Adipocyte (in vitro differentiated cells): ENCODE data around the gene EID2B.

Experiments
- DNase-seq: peaks from one replicate; pipeline ENCODE4 v3.0.0-alpha.2; 2015; ENCODE audit warnings: low read depth
- H3K27me3 ChIP-seq: replicated peaks from 2 replicates; pipeline ENCODE4 v1.7.0; 2013; ENCODE audit warnings: mild to moderate bottlenecking, low read length, moderate library complexity; ENCODE audit not compliant: control insufficient read depth, insufficient read depth
- H3K36me3 ChIP-seq: 2 replicates; pipeline ENCODE4 v1.7.0; 2013; ENCODE audit warnings: low read length, mild to moderate bottlenecking, moderate library complexity; ENCODE audit not compliant: control insufficient read depth, insufficient read depth, severe bottlenecking
- H3K4me1 ChIP-seq: 2 replicates; pipeline ENCODE4 v1.7.0; 2013; ENCODE audit warnings: mild to moderate bottlenecking, low read length, moderate library complexity; ENCODE audit not compliant: control insufficient read depth, insufficient read depth
- H3K4me3 ChIP-seq: 2 replicates; pipeline ENCODE4 v1.7.0; 2013; ENCODE audit warnings: mild to moderate bottlenecking, low read length, moderate library complexity
- H3K9ac ChIP-seq: 2 replicates; pipeline ENCODE4 v1.7.0; 2013; ENCODE audit warnings: mild to moderate bottlenecking, low read length, moderate library complexity
- H3K9me3 ChIP-seq: 2 replicates; pipeline ENCODE4 v1.7.0; 2013; ENCODE audit warnings: mild to moderate bottlenecking, low read length, moderate library complexity; ENCODE audit not compliant: control insufficient read depth

Gene EID2B

GRCh38 chr19:39532233-39533002, at the start of gene EID2B:
TSS of gene EID2B (minus strand) at chr19:39532852. CDS start at chr19:39532802, 50 bp downstream.
- Histone ChIP-seq H3K9me3 (no peaks in the 10 kb centered on the region), H3K4me3 (peak within 1 kb of the TSS; percentile 96), H3K27me3 (no peaks in the 10 kb centered on the region), H3K9ac (peak within 1 kb of the TSS; percentile 94), H3K36me3 (no peaks in the 10 kb centered on the region), H3K4me1 (peaks cover 7% of the 10 kb centered on the region)
- DNase-seq, result peak; percentile 99

- Histone ChIP-seq H3K36me3 (no peaks in the 10 kb centered on the region), H3K27me3 (peaks cover 6% of the 10 kb centered on the region), H3K4me3 (no peak overlapping the region), H3K4me1 (no peaks in the 10 kb centered on the region), H3K9me3 (peaks cover 16% of the 10 kb centered on the region), H3K9ac (no peak overlapping the region)
- DNase-seq, result no peak
These were observed 49.8 kb upstream of the EID2B start for GRCh38 chr19:39582442-39582841.

GRCh38 chr19:39568604-39569003, 36.0 kb upstream of the EID2B start:
- Histone ChIP-seq H3K4me3 (no peak overlapping the region), H3K4me1 (no peaks in the 10 kb centered on the region), H3K27me3 (peaks cover 7% of the 10 kb centered on the region), H3K9me3 (no peaks in the 10 kb centered on the region), H3K9ac (no peak overlapping the region), H3K36me3 (no peaks in the 10 kb centered on the region)
- DNase-seq, result no peak

- no peak overlapping the region for H3K9ac ChIP-seq
- no peak overlapping the region for H3K4me3 ChIP-seq
- DNase-seq, result no peak
- H3K4me1 ChIP-seq, result no peaks in the 10 kb centered on the region
- no peaks in the 10 kb centered on the region for H3K36me3 ChIP-seq
- no peaks in the 10 kb centered on the region for H3K9me3 ChIP-seq
- H3K27me3 ChIP-seq, result peaks cover 7% of the 10 kb centered on the region
These were observed 33.4 kb upstream of the EID2B start for GRCh38 chr19:39566064-39566463.

- DNase-seq, result no peak
- Histone ChIP-seq H3K4me1 (no peaks in the 10 kb centered on the region), H3K36me3 (no peaks in the 10 kb centered on the region), H3K9ac (no peak overlapping the region), H3K27me3 (no peaks in the 10 kb centered on the region), H3K4me3 (no peak overlapping the region), H3K9me3 (no peaks in the 10 kb centered on the region)
These were observed 30.8 kb upstream of the EID2B start for GRCh38 chr19:39563408-39563807.

- no peak overlapping the region for H3K9ac ChIP-seq
- peaks cover 4% of the 10 kb centered on the region for H3K27me3 ChIP-seq
- no peak overlapping the region for H3K4me3 ChIP-seq
- H3K36me3 ChIP-seq, result no peaks in the 10 kb centered on the region
- no peak for DNase-seq
- H3K4me1 ChIP-seq, result no peaks in the 10 kb centered on the region
- no peaks in the 10 kb centered on the region for H3K9me3 ChIP-seq
These were observed 26.0 kb upstream of the EID2B start for GRCh38 chr19:39558624-39559117.

GRCh38 chr19:39557811-39558623, 25.4 kb upstream of the EID2B start:
- Histone ChIP-seq H3K27me3 (peaks cover 11% of the 10 kb centered on the region), H3K4me1 (no peaks in the 10 kb centered on the region), H3K4me3 (no peak overlapping the region), H3K36me3 (no peaks in the 10 kb centered on the region), H3K9me3 (no peaks in the 10 kb centered on the region), H3K9ac (no peak overlapping the region)
- peak; percentile 66 for DNase-seq

- Histone ChIP-seq H3K36me3 (no peaks in the 10 kb centered on the region), H3K27me3 (peaks cover 18% of the 10 kb centered on the region), H3K9ac (no peak overlapping the region), H3K9me3 (no peaks in the 10 kb centered on the region), H3K4me3 (no peak overlapping the region), H3K4me1 (no peaks in the 10 kb centered on the region)
- no peak for DNase-seq
These were observed 23.2 kb upstream of the EID2B start for GRCh38 chr19:39555883-39556282.

GRCh38 chr19:39554701-39555311, 22.2 kb upstream of the EID2B start:
- Histone ChIP-seq H3K9me3 (no peaks in the 10 kb centered on the region), H3K4me1 (no peaks in the 10 kb centered on the region), H3K4me3 (no peak overlapping the region), H3K27me3 (peaks cover 18% of the 10 kb centered on the region), H3K9ac (no peak overlapping the region), H3K36me3 (no peaks in the 10 kb centered on the region)
- no peak for DNase-seq

- H3K4me3 ChIP-seq, result no peak overlapping the region
- no peak overlapping the region for H3K9ac ChIP-seq
- H3K36me3 ChIP-seq, result no peaks in the 10 kb centered on the region
- H3K4me1 ChIP-seq, result no peaks in the 10 kb centered on the region
- H3K9me3 ChIP-seq, result no peaks in the 10 kb centered on the region
- no peak for DNase-seq
- peaks cover 18% of the 10 kb centered on the region for H3K27me3 ChIP-seq
These were observed 20.5 kb upstream of the EID2B start for GRCh38 chr19:39553082-39553652.

GRCh38 chr19:39550197-39550596, 17.5 kb upstream of the EID2B start:
- H3K4me1 ChIP-seq, result no peaks in the 10 kb centered on the region
- no peak overlapping the region for H3K4me3 ChIP-seq
- peaks cover 29% of the 10 kb centered on the region for H3K27me3 ChIP-seq
- no peak for DNase-seq
- no peaks in the 10 kb centered on the region for H3K36me3 ChIP-seq
- no peaks in the 10 kb centered on the region for H3K9me3 ChIP-seq
- no peak overlapping the region for H3K9ac ChIP-seq
